ENCODE data around the gene SERPING1. TPM values are rescaled to one million over a fixed set of nuclear protein-coding genes. Genes with fewer than 3 reads are reported as not detected.

The SERPING1 gene
- total RNA-seq, 1 experiment from 2014 or later: 1.3 TPM

- BruUV-seq (replicated peaks): no TSS peak
- H3K9me3 ChIP-seq (ENCODE audit: control insufficient read depth, insufficient read depth, low read depth, low read length): no peaks in the 10 kb centered on the region
- intact Hi-C loops (cut with micrococcal nuclease; ENCODE audit: unreplicated experiment): no loop called here
- H3K27ac ChIP-seq (ENCODE audit: low read length): no peak overlapping the region
- H3K36me3 ChIP-seq (ENCODE audit: control insufficient read depth, insufficient read depth, low read length): no peaks in the 10 kb centered on the region
- TF ChIP-seq TCF7L2 (IDR thresholded peaks at IDR 0.05; ENCODE audit: low read depth, low read length): no peak
- TF ChIP-seq SIN3A (IDR thresholded peaks at IDR 0.05; ENCODE audit: borderline replicate concordance, insufficient read depth, low read depth, low read length): no peak
- TF ChIP-seq, protein P1, sequence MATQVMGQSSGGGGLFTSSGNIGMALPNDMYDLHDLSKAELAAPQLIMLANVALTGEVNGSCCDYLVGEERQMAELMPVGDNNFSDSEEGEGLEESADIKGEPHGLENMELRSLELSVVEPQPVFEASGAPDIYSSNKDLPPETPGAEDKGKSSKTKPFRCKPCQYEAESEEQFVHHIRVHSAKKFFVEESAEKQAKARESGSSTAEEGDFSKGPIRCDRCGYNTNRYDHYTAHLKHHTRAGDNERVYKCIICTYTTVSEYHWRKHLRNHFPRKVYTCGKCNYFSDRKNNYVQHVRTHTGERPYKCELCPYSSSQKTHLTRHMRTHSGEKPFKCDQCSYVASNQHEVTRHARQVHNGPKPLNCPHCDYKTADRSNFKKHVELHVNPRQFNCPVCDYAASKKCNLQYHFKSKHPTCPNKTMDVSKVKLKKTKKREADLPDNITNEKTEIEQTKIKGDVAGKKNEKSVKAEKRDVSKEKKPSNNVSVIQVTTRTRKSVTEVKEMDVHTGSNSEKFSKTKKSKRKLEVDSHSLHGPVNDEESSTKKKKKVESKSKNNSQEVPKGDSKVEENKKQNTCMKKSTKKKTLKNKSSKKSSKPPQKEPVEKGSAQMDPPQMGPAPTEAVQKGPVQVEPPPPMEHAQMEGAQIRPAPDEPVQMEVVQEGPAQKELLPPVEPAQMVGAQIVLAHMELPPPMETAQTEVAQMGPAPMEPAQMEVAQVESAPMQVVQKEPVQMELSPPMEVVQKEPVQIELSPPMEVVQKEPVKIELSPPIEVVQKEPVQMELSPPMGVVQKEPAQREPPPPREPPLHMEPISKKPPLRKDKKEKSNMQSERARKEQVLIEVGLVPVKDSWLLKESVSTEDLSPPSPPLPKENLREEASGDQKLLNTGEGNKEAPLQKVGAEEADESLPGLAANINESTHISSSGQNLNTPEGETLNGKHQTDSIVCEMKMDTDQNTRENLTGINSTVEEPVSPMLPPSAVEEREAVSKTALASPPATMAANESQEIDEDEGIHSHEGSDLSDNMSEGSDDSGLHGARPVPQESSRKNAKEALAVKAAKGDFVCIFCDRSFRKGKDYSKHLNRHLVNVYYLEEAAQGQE (IDR thresholded peaks at IDR 0.05; ENCODE audit: insufficient read depth in 1 of 2, low read depth in 2 of 2, low read length in 1 of 2): no peak
- TF ChIP-seq, protein P2, sequence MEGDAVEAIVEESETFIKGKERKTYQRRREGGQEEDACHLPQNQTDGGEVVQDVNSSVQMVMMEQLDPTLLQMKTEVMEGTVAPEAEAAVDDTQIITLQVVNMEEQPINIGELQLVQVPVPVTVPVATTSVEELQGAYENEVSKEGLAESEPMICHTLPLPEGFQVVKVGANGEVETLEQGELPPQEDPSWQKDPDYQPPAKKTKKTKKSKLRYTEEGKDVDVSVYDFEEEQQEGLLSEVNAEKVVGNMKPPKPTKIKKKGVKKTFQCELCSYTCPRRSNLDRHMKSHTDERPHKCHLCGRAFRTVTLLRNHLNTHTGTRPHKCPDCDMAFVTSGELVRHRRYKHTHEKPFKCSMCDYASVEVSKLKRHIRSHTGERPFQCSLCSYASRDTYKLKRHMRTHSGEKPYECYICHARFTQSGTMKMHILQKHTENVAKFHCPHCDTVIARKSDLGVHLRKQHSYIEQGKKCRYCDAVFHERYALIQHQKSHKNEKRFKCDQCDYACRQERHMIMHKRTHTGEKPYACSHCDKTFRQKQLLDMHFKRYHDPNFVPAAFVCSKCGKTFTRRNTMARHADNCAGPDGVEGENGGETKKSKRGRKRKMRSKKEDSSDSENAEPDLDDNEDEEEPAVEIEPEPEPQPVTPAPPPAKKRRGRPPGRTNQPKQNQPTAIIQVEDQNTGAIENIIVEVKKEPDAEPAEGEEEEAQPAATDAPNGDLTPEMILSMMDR (IDR thresholded peaks at IDR 0.05): no peak
- TF ChIP-seq POLR2AphosphoS5 (IDR thresholded peaks at IDR 0.05; ENCODE audit: low read depth, low read length): no peak
- ChIA-PET POLR2A (no interaction called here), CTCF (no interaction called here)
- in situ Hi-C loops (cut with HindIII; ENCODE audit: low pct_unique_long_range_greater_than_20kb, low sequenced_read_pairs): no loop called here
- no peaks in the 10 kb centered on the region for H3K27me3 ChIP-seq (ENCODE audit: control insufficient read depth, insufficient read depth, low read length)
- H3K4me3 ChIP-seq (ENCODE audit: low read depth in 2 of 2, low read length in 2 of 2): no peak overlapping the region
- ATAC-seq (no peak), DNase-seq (ENCODE audit: low read depth, low spot score) (no peak)
- no peaks in the 10 kb centered on the region for H3K4me1 ChIP-seq (ENCODE audit: control insufficient read depth, insufficient read depth, low read length)
Observed at GRCh38 chr11:57588046-57588710, 9.3 kb upstream of the SERPING1 start.

GRCh38 chr11:57596266-57596885 lies 1.1 kb upstream of the SERPING1 start:
- no TSS peak for BruUV-seq (replicated peaks)
- CTCF ChIA-PET: interaction anchor here (0.7 kb wide), 1 partner anchor 16 kb away, joined by 5 read pairs; no protein-coding TSS in a partner anchor
- H3K36me3 ChIP-seq (ENCODE audit: control insufficient read depth, insufficient read depth, low read length): no peaks in the 10 kb centered on the region

More at GRCh38 chr11:57596266-57596885, 1.1 kb upstream of the SERPING1 start:
- ATAC-seq (no peak), DNase-seq (ENCODE audit: low read depth, low spot score) (no peak)
- intact Hi-C loops (cut with micrococcal nuclease; ENCODE audit: unreplicated experiment): no loop called here
- TF ChIP-seq, protein P1 (IDR thresholded peaks at IDR 0.05; ENCODE audit: insufficient read depth in 1 of 2, low read depth in 2 of 2, low read length in 1 of 2): no peak
- no peak for TF ChIP-seq POLR2AphosphoS5 (IDR thresholded peaks at IDR 0.05; ENCODE audit: low read depth, low read length)
- no peak for TF ChIP-seq TCF7L2 (IDR thresholded peaks at IDR 0.05; ENCODE audit: low read depth, low read length)
- TF ChIP-seq, protein P2 (IDR thresholded peaks at IDR 0.05): no peak
- TF ChIP-seq SIN3A (IDR thresholded peaks at IDR 0.05; ENCODE audit: borderline replicate concordance, insufficient read depth, low read depth, low read length): no peak
- H3K4me1 ChIP-seq (ENCODE audit: control insufficient read depth, insufficient read depth, low read length): no peaks in the 10 kb centered on the region
- POLR2A ChIA-PET: interaction anchor here (0.6 kb wide), 1 partner anchor 51 kb away, joined by 3 read pairs; no protein-coding TSS in a partner anchor
- H3K27me3 ChIP-seq (ENCODE audit: control insufficient read depth, insufficient read depth, low read length): no peaks in the 10 kb centered on the region
- H3K4me3 ChIP-seq (ENCODE audit: low read depth in 2 of 2, low read length in 2 of 2): no peak overlapping the region
- H3K9me3 ChIP-seq (ENCODE audit: control insufficient read depth, insufficient read depth, low read depth, low read length): no peaks in the 10 kb centered on the region
- no peak overlapping the region for H3K27ac ChIP-seq (ENCODE audit: low read length)
- in situ Hi-C loops (cut with HindIII; ENCODE audit: low pct_unique_long_range_greater_than_20kb, low sequenced_read_pairs): no loop called here
